ENCODE data around the gene GDF2. TPM values are rescaled to one million over a fixed set of nuclear protein-coding genes. Genes with fewer than 3 reads are reported as not detected.

GDF2 gene
- total RNA-seq, 1 donor from 2014 or later: not detected

DNA sequence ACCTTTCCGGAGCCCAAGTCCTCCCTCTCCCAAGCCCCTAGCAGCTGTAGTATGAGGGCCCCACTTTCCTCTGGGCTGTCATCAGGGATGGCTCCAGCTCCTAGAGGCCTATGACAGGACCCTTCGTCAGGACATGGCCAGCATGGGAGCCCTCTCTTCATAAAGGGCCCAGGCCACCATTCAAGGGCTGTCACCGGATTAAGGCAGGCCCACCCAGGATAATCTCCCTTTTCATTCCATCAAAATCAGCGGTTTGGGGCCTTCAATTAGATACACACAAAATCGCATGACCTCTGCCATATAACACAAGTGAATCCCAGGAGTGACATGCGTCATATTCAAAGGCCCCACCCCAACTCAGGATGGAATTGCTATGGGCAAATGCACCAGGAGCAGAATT is 34.4 kb upstream of the GDF2 start:
- H3K27me3 ChIP-seq (ENCODE audit: low read depth): no peaks in the 10 kb centered on the region
- no peak overlapping the region for H3K4me3 ChIP-seq
- no peak overlapping the region for H3K27ac ChIP-seq
- no peaks in the 10 kb centered on the region for H3K9me3 ChIP-seq
- no peaks in the 10 kb centered on the region for H3K36me3 ChIP-seq
- TF ChIP-seq, protein P1, sequence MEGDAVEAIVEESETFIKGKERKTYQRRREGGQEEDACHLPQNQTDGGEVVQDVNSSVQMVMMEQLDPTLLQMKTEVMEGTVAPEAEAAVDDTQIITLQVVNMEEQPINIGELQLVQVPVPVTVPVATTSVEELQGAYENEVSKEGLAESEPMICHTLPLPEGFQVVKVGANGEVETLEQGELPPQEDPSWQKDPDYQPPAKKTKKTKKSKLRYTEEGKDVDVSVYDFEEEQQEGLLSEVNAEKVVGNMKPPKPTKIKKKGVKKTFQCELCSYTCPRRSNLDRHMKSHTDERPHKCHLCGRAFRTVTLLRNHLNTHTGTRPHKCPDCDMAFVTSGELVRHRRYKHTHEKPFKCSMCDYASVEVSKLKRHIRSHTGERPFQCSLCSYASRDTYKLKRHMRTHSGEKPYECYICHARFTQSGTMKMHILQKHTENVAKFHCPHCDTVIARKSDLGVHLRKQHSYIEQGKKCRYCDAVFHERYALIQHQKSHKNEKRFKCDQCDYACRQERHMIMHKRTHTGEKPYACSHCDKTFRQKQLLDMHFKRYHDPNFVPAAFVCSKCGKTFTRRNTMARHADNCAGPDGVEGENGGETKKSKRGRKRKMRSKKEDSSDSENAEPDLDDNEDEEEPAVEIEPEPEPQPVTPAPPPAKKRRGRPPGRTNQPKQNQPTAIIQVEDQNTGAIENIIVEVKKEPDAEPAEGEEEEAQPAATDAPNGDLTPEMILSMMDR (IDR thresholded peaks at IDR 0.05): no peak
- H3K4me1 ChIP-seq: no peaks in the 10 kb centered on the region
- ATAC-seq (no peak), DNase-seq (no peak)
- intact Hi-C loops (cut with DNase I): no loop called here

- Histone ChIP-seq H3K9me3 (no peaks in the 10 kb centered on the region), H3K36me3 (no peaks in the 10 kb centered on the region), H3K27ac (no peak overlapping the region), H3K4me1 (no peaks in the 10 kb centered on the region), H3K27me3 (ENCODE audit: low read depth) (no peaks in the 10 kb centered on the region), H3K4me3 (no peak overlapping the region)
- TF ChIP-seq, protein P1 (IDR thresholded peaks at IDR 0.05): no peak
- ATAC-seq (no peak), DNase-seq (no peak)
- intact Hi-C loops (cut with DNase I): no loop called here
These were observed 34.0 kb upstream of the GDF2 start for GRCh38 chr10:47288236-47288635.

- Histone ChIP-seq H3K4me3 (no peak overlapping the region), H3K4me1 (no peaks in the 10 kb centered on the region), H3K9me3 (no peaks in the 10 kb centered on the region), H3K27me3 (ENCODE audit: low read depth) (no peaks in the 10 kb centered on the region), H3K36me3 (no peaks in the 10 kb centered on the region), H3K27ac (no peak overlapping the region)
- ATAC-seq (no peak), DNase-seq (no peak)
- TF ChIP-seq, protein P1 (IDR thresholded peaks at IDR 0.05): no peak
- intact Hi-C loops (cut with DNase I): no loop called here
These were observed 33.2 kb upstream of the GDF2 start for GRCh38 chr10:47288916-47289495.

DNA sequence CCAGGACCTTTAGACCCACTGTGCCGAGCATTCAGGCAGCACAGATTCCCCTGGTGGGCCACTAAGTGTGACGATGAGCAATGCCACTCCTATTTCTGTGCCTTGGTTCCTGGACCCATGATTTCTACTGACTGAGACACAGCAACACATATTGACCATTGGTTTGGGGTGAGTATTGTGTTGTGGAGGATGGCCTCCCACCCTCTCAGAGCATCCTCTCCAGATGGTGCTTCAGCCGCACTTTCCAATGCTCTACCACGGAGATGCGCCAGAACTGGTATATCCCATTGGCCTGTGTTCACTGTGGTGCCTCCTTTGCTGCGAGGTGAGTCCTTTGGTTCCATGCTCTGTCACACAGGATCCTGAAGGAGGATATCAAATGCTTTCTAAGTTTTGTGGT is 32.3 kb upstream of the GDF2 start:
- Histone ChIP-seq H3K9me3 (no peaks in the 10 kb centered on the region), H3K36me3 (no peaks in the 10 kb centered on the region), H3K4me3 (no peak overlapping the region), H3K27me3 (ENCODE audit: low read depth) (no peaks in the 10 kb centered on the region), H3K4me1 (no peaks in the 10 kb centered on the region), H3K27ac (no peak overlapping the region)
- ATAC-seq (no peak), DNase-seq (no peak)
- intact Hi-C loops (cut with DNase I): no loop called here
- TF ChIP-seq, protein P1 (IDR thresholded peaks at IDR 0.05): no peak

DNA sequence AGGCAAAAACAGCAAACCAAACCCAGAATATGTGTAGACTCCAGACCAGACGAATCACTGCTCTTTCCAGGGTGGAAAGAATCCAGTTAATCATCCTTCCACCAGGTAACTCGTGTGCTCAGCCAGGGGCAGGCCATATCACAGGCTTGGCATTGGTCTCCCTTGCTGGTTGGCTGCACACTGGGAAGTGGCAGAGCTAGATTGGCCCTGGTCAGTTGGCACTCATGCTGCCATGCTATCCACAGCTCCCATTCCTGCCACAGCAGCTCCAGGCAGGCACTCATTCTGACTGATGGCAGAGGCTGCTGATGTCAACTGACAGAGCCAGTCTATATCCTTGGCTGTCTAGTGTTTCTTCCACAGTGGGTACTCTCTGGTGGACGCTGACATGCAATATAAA is 31.9 kb upstream of the GDF2 start:
- DNase-seq (no peak), ATAC-seq (no peak)
- no peaks in the 10 kb centered on the region for H3K27me3 ChIP-seq (ENCODE audit: low read depth)
- H3K4me1 ChIP-seq: no peaks in the 10 kb centered on the region
- H3K36me3 ChIP-seq: no peaks in the 10 kb centered on the region
- H3K27ac ChIP-seq: no peak overlapping the region
- no peak overlapping the region for H3K4me3 ChIP-seq
- TF ChIP-seq, protein P1 (IDR thresholded peaks at IDR 0.05): no peak
- intact Hi-C loops (cut with DNase I): no loop called here
- no peaks in the 10 kb centered on the region for H3K9me3 ChIP-seq

GRCh38 chr10:47291682-47292081 is 30.6 kb upstream of the GDF2 start:
- ATAC-seq: no peak
- Histone ChIP-seq H3K36me3 (no peaks in the 10 kb centered on the region), H3K27ac (no peak overlapping the region), H3K4me3 (no peak overlapping the region), H3K27me3 (ENCODE audit: low read depth) (no peaks in the 10 kb centered on the region), H3K4me1 (no peaks in the 10 kb centered on the region), H3K9me3 (no peaks in the 10 kb centered on the region)
- DNase-seq: no peak
- TF ChIP-seq, protein P1 (IDR thresholded peaks at IDR 0.05): no peak
- intact Hi-C loops (cut with DNase I): no loop called here
